ENCODE data around the gene F8A2. TPM values are rescaled to one million over a fixed set of nuclear protein-coding genes. Genes with fewer than 3 reads are reported as not detected.

Gene F8A2
- total and polyA plus RNA-seq, 9 of the 15 experiments (the other 6 are each of a cell fraction or from before 2014, with no cell fraction given) = not detected

DNA sequence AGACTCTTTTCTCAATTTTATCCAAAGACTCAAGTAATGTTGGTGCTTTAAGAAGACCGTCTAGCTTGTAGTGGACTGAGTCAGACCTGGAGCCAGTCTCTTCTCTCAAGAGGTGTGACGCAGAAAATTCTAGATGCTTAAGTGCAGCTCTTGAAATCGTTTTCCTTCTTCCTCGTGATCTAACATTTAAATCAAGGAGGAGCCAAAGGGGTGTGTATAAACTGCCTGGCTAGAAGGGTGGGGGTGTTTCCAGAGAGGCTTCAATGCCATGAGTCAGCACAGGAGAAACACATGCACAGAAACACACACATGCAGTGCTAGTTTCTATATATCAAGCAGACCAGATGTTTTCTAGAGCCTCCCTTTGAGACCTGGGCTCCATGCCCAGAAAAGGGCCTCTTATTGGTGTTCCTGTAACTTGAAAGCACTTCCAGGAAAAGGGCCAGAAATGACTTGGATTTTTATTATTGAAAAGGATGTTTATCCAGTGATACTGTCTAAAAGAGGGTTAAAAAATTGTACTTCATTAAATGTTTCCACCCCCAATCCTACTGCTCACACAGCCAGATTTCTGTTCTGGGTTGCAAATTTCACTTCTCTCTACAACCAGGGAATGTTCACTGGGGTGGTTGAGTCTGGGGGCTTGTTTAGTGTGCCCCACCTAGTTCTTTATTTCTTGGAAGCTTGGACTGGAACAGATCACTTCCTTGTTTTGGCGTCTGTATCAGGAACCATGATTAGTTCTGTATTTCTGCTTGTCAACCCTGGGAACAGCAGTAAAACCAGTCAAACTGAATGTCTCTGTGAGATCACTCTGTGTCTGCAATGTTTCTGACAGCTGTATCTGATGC, 47.2 kb upstream of the F8A2 start, which contains the start of gene CLIC2 (continued):
- TF ChIP-seq, protein P1, sequence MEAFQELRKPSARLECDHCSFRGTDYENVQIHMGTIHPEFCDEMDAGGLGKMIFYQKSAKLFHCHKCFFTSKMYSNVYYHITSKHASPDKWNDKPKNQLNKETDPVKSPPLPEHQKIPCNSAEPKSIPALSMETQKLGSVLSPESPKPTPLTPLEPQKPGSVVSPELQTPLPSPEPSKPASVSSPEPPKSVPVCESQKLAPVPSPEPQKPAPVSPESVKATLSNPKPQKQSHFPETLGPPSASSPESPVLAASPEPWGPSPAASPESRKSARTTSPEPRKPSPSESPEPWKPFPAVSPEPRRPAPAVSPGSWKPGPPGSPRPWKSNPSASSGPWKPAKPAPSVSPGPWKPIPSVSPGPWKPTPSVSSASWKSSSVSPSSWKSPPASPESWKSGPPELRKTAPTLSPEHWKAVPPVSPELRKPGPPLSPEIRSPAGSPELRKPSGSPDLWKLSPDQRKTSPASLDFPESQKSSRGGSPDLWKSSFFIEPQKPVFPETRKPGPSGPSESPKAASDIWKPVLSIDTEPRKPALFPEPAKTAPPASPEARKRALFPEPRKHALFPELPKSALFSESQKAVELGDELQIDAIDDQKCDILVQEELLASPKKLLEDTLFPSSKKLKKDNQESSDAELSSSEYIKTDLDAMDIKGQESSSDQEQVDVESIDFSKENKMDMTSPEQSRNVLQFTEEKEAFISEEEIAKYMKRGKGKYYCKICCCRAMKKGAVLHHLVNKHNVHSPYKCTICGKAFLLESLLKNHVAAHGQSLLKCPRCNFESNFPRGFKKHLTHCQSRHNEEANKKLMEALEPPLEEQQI (IDR thresholded peaks at IDR 0.05) = no peak; the same call in 1 of the 2 replicates
- TF ChIP-seq, protein P2, sequence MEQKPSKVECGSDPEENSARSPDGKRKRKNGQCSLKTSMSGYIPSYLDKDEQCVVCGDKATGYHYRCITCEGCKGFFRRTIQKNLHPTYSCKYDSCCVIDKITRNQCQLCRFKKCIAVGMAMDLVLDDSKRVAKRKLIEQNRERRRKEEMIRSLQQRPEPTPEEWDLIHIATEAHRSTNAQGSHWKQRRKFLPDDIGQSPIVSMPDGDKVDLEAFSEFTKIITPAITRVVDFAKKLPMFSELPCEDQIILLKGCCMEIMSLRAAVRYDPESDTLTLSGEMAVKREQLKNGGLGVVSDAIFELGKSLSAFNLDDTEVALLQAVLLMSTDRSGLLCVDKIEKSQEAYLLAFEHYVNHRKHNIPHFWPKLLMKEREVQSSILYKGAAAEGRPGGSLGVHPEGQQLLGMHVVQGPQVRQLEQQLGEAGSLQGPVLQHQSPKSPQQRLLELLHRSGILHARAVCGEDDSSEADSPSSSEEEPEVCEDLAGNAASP (IDR thresholded peaks at IDR 0.05) = no peak
- TF ChIP-seq SP2 (IDR thresholded peaks at IDR 0.05; ENCODE audit: extremely low read depth, low read depth, low read length, poor library complexity, severe bottlenecking) = no peak
- TF ChIP-seq CTBP1 (IDR thresholded peaks at IDR 0.05; ENCODE audit: borderline replicate concordance) = peak; percentile 37; the same call in 1 of the 2 replicates
- TF ChIP-seq CHCHD3 (CRISPR knock-in tag; IDR thresholded peaks at IDR 0.05) = no peak
- no peak for TF ChIP-seq PURB (CRISPR knock-in tag; IDR thresholded peaks at IDR 0.05; ENCODE audit: low read depth)
- TF ChIP-seq, protein P3, sequence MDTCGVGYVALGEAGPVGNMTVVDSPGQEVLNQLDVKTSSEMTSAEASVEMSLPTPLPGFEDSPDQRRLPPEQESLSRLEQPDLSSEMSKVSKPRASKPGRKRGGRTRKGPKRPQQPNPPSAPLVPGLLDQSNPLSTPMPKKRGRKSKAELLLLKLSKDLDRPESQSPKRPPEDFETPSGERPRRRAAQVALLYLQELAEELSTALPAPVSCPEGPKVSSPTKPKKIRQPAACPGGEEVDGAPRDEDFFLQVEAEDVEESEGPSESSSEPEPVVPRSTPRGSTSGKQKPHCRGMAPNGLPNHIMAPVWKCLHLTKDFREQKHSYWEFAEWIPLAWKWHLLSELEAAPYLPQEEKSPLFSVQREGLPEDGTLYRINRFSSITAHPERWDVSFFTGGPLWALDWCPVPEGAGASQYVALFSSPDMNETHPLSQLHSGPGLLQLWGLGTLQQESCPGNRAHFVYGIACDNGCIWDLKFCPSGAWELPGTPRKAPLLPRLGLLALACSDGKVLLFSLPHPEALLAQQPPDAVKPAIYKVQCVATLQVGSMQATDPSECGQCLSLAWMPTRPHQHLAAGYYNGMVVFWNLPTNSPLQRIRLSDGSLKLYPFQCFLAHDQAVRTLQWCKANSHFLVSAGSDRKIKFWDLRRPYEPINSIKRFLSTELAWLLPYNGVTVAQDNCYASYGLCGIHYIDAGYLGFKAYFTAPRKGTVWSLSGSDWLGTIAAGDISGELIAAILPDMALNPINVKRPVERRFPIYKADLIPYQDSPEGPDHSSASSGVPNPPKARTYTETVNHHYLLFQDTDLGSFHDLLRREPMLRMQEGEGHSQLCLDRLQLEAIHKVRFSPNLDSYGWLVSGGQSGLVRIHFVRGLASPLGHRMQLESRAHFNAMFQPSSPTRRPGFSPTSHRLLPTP (IDR thresholded peaks at IDR 0.05; ENCODE audit: borderline replicate concordance, extremely low read depth, insufficient read length) = no peak
- TF ChIP-seq CCNT2 (IDR thresholded peaks at IDR 0.05; ENCODE audit: borderline replicate concordance, extremely low read depth, insufficient read length, low read depth, low read length) = peak; percentile 26
- TF ChIP-seq, protein P4, sequence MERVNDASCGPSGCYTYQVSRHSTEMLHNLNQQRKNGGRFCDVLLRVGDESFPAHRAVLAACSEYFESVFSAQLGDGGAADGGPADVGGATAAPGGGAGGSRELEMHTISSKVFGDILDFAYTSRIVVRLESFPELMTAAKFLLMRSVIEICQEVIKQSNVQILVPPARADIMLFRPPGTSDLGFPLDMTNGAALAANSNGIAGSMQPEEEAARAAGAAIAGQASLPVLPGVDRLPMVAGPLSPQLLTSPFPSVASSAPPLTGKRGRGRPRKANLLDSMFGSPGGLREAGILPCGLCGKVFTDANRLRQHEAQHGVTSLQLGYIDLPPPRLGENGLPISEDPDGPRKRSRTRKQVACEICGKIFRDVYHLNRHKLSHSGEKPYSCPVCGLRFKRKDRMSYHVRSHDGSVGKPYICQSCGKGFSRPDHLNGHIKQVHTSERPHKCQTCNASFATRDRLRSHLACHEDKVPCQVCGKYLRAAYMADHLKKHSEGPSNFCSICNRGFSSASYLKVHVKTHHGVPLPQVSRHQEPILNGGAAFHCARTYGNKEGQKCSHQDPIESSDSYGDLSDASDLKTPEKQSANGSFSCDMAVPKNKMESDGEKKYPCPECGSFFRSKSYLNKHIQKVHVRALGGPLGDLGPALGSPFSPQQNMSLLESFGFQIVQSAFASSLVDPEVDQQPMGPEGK (CRISPR knock-in tag; IDR thresholded peaks at IDR 0.05; ENCODE audit: borderline replicate concordance) = no peak
- no peak for TF ChIP-seq ZNF24 (IDR thresholded peaks at IDR 0.05)
- no peak for TF ChIP-seq ZZZ3 (IDR thresholded peaks at IDR 0.05)
- TF ChIP-seq STAT5A (IDR thresholded peaks at IDR 0.05; ENCODE audit: borderline replicate concordance, low read length) = peak; percentile 89
- peak; percentile 87 for TF ChIP-seq CBFA2T3 (IDR thresholded peaks at IDR 0.05)
- TF ChIP-seq ZNF282 (CRISPR knock-in tag; IDR thresholded peaks at IDR 0.05) = no peak
- TF ChIP-seq THRAP3 (IDR thresholded peaks at IDR 0.05; ENCODE audit: borderline replicate concordance) = no peak
- TF ChIP-seq MECOM (CRISPR knock-in tag; IDR thresholded peaks at IDR 0.05) = no peak
- no peak for TF ChIP-seq HNRNPH1 (optimal IDR thresholded peaks at IDR 0.05; ENCODE audit: low read depth, low read length)
- no peak for TF ChIP-seq ZNF253 (CRISPR knock-in tag; conservative IDR thresholded peaks at IDR 0.05)
